ENCODE data around the gene C4orf33. TPM values are rescaled to one million over a fixed set of nuclear protein-coding genes. Genes with fewer than 3 reads are reported as not detected.

C4orf33 gene
- total and polyA plus RNA-seq, 9 of the 15 experiments (the other 6 are each of a cell fraction or from before 2014, with no cell fraction given), result 16.7 to 42.0 (median 27.5) TPM

GRCh38 chr4:129129143-129129542, 33.2 kb downstream of the C4orf33 start (continued):
- TF ChIP-seq THRAP3 (IDR thresholded peaks at IDR 0.05; ENCODE audit: borderline replicate concordance) (no peak), NELFE (IDR thresholded peaks at IDR 0.05; ENCODE audit: insufficient read depth, insufficient read length) (no peak)

- Histone ChIP-seq H3K27me3 (ENCODE audit: control insufficient read depth in 2 of 2, insufficient read depth in 2 of 2, low read length in 2 of 2) (peaks cover 0 to 1% of the 10 kb centered on the region in 2 experiments; a peak in 3 of 5 replicates), H3K4me1 (replicated peaks in 1 of 2; ENCODE audit: control insufficient read depth in 2 of 2, insufficient read depth in 2 of 2, low read length in 2 of 2) (no peaks in the 10 kb centered on the region), H3K4me2 (ENCODE audit: insufficient read depth, low read length) (no peak overlapping the region), H3K9ac (ENCODE audit: insufficient read depth in 1 of 2, low read depth in 2 of 2, low read length in 2 of 2) (no peak overlapping the region), H3K79me2 (ENCODE audit: control insufficient read depth, insufficient read depth, low read length) (no peaks in the 10 kb centered on the region), H3K9me3 (replicated peaks; ENCODE audit: control insufficient read depth, insufficient read depth, low read depth, low read length) (no peaks in the 10 kb centered on the region), H3K9me1 (ENCODE audit: control insufficient read depth, insufficient read depth, low read length) (no peaks in the 10 kb centered on the region), H2AFZ (ENCODE audit: low read depth, low read length) (no peak overlapping the region), H3K4me3 (no peak overlapping the region), H4K20me1 (replicated peaks; ENCODE audit: control insufficient read depth, insufficient read depth, low read length) (no peaks in the 10 kb centered on the region), H3K36me3 (ENCODE audit: control insufficient read depth, insufficient read depth, low read length) (no peaks in the 10 kb centered on the region), H3K27ac (ENCODE audit: extremely low read depth, low read depth, low read length) (no peak overlapping the region)
- in situ Hi-C loops (cut with MboI), result no loop called here
- intact Hi-C loops (cut with micrococcal nuclease), result no loop called here
- no TSS peak for BruUV-seq (replicated peaks)
- no peak for TF ChIP-seq SRSF1 (IDR thresholded peaks at IDR 0.05; ENCODE audit: low read depth, low read length)
- no peak for TF ChIP-seq ATF1 (CRISPR knock-in tag; IDR thresholded peaks at IDR 0.05)
- TF ChIP-seq ATF1 (tag; IDR thresholded peaks at IDR 0.05), result no peak
- no peak for TF ChIP-seq KAT8 (IDR thresholded peaks at IDR 0.05; ENCODE audit: low read depth)
- no peak for TF ChIP-seq NRF1 (conservative IDR thresholded peaks at IDR 0.05 in 1 of 2, IDR thresholded peaks at IDR 0.05 in 1 of 2)
- TF ChIP-seq STAG1 (CRISPR knock-in tag; IDR thresholded peaks at IDR 0.05; ENCODE audit: borderline replicate concordance), result no peak
- no peak for TF ChIP-seq JUNB (CRISPR knock-in tag; conservative IDR thresholded peaks at IDR 0.05)
- no peak for TF ChIP-seq XRCC4 (IDR thresholded peaks at IDR 0.05; ENCODE audit: extremely low read depth, insufficient read depth, insufficient read length)
- TF ChIP-seq HEY1 (CRISPR knock-in tag; IDR thresholded peaks at IDR 0.05; ENCODE audit: borderline replicate concordance), result no peak
- TF ChIP-seq ZFP1 (CRISPR knock-in tag; IDR thresholded peaks at IDR 0.05), result no peak
- no peak for TF ChIP-seq ZNF395 (CRISPR knock-in tag; IDR thresholded peaks at IDR 0.05)
- TF ChIP-seq IRF2 (CRISPR knock-in tag; IDR thresholded peaks at IDR 0.05), result no peak
- TF ChIP-seq NEUROD1 (IDR thresholded peaks at IDR 0.05; ENCODE audit: borderline replicate concordance, low read depth, low read length, partially characterized antibody), result no peak
- no peak for TF ChIP-seq E2F5 (CRISPR knock-in tag; IDR thresholded peaks at IDR 0.05)
- TF ChIP-seq, protein P1, sequence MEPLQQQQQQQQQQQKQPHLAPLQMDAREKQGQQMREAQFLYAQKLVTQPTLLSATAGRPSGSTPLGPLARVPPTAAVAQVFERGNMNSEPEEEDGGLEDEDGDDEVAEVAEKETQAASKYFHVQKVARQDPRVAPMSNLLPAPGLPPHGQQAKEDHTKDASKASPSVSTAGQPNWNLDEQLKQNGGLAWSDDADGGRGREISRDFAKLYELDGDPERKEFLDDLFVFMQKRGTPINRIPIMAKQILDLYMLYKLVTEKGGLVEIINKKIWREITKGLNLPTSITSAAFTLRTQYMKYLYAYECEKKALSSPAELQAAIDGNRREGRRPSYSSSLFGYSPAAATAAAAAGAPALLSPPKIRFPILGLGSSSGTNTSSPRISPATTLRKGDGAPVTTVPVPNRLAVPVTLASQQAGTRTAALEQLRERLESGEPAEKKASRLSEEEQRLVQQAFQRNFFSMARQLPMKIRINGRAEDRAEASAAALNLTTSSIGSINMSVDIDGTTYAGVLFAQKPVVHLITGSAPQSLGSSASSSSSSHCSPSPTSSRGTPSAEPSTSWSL (CRISPR knock-in tag; IDR thresholded peaks at IDR 0.05; ENCODE audit: borderline replicate concordance), result no peak
- no peak for TF ChIP-seq NONO (IDR thresholded peaks at IDR 0.05; ENCODE audit: low read depth in 2 of 2, low read length in 1 of 2)
- no peak for TF ChIP-seq GABPB1 (CRISPR knock-in tag; IDR thresholded peaks at IDR 0.05)
- DNase-seq (ENCODE audit: extremely low read depth in 1 of 4, low spot score in 3 of 4) (no peak), ATAC-seq (no peak), FAIRE-seq (no peak)
- WGBS (ENCODE audit: insufficient coverage, low coverage, missing lambda C conversion rate), result 8% methylated on average over 2 of the region's 2 CpGs
- ChIA-PET CTCF (ENCODE audit: low intra/inter-chr PET ratio) (no interaction called here), POLR2A (no interaction called here)
Measured at GRCh38 chr4:129131343-129131742, 35.4 kb downstream of the C4orf33 start.

All from K562 (cell line).